ENCODE results near the gene GPR132.

The GPR132 gene

DNA sequence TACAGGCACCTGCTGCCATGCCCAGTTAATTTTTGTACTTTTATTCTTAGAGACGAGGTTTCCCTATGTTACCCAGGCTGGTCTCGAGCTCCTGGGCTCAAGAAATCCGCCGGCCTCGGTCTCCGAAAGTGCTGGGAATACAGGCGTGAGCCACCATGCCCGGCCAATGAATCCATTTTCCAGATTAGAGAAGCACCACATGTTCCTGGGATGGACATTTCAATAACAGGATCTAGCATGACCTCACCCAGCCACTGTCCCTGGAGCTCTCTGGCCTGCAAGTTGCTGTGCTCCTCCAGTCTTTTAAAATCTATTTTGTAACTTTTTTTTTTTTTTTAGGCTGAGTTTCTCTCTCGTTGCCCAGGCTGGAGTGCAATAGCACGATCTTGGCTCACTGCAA, 2.2 kb downstream of the GPR132 start:
- no peak for DNase-seq (ENCODE audit: low spot score in 2 of 2)
- no peaks in the 10 kb centered on the region for H3K9me3 Mint-ChIP-seq
- peaks cover 85% of the 10 kb centered on the region for H3K4me1 Mint-ChIP-seq
- peak overlapping the region; percentile 97 for H3K27ac Mint-ChIP-seq
- peak overlapping the region; percentile 100 for H3K4me3 Mint-ChIP-seq
- H3K36me3 Mint-ChIP-seq, result peaks cover 78% of the 10 kb centered on the region
- no peak for ATAC-seq

DNA sequence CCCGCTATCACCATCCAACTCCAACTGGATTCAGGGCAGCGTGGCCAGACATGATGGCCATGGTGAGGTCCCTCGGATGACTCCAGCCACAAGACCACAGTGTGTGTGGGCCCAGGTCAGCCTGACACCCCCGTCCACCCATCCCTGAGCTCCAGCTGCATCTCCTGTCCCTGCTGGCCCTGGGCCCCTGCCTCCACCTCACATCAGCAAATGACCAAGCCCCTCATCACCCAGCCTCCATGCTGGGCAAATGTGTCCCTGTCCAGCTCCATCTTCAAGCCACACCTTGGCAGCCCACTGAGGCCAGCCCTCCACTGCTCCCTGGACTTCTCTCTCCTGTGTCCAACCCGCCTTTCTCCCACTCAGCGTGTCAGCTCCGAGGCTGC, 3.2 kb downstream of the GPR132 start:
- DNase-seq (ENCODE audit: low spot score in 2 of 2) (no peak), ATAC-seq (no peak)
- no peaks in the 10 kb centered on the region for H3K9me3 Mint-ChIP-seq
- peak overlapping the region; percentile 100 for H3K4me3 Mint-ChIP-seq
- H3K4me1 Mint-ChIP-seq, result peaks cover 76% of the 10 kb centered on the region
- H3K36me3 Mint-ChIP-seq, result peaks cover 88% of the 10 kb centered on the region
- peak overlapping the region; percentile 97 for H3K27ac Mint-ChIP-seq

GRCh38 chr14:105061428-105062047, 3.7 kb downstream of the GPR132 start:
- Mint-ChIP-seq H3K4me3 (peak overlapping the region; percentile 100), H3K9me3 (no peaks in the 10 kb centered on the region), H3K36me3 (peaks cover 93% of the 10 kb centered on the region), H3K4me1 (peaks cover 71% of the 10 kb centered on the region), H3K27ac (peak overlapping the region; percentile 97)
- ATAC-seq, result peak; percentile 47
- DNase-seq (ENCODE audit: low spot score in 2 of 2), result peak; percentile 38 to 77

GRCh38 chr14:105060751-105061427, 4.3 kb downstream of the GPR132 start:
- peak overlapping the region; percentile 97 for H3K27ac Mint-ChIP-seq
- no peaks in the 10 kb centered on the region for H3K9me3 Mint-ChIP-seq
- peaks cover 96% of the 10 kb centered on the region for H3K36me3 Mint-ChIP-seq
- DNase-seq (ENCODE audit: low spot score in 2 of 2), result peak in 1 of 2 donors; percentile 39
- H3K4me1 Mint-ChIP-seq, result peaks cover 65% of the 10 kb centered on the region
- H3K4me3 Mint-ChIP-seq, result peak overlapping the region; percentile 100
- peak; percentile 4 for ATAC-seq

GRCh38 chr14:105059925-105060565, 5.2 kb downstream of the GPR132 start:
- Mint-ChIP-seq H3K4me1 (peaks cover 66% of the 10 kb centered on the region), H3K36me3 (peaks cover 96% of the 10 kb centered on the region), H3K27ac (peak overlapping the region; percentile 97), H3K4me3 (peak overlapping the region; percentile 100), H3K9me3 (no peaks in the 10 kb centered on the region)
- ATAC-seq, result peak; percentile 5
- no peak for DNase-seq (ENCODE audit: low spot score in 2 of 2)

- ATAC-seq (peak; percentile 31), DNase-seq (ENCODE audit: low spot score in 2 of 2) (peak in 1 of 2 donors; percentile 50)
- no peaks in the 10 kb centered on the region for H3K9me3 Mint-ChIP-seq
- peak overlapping the region; percentile 100 for H3K4me3 Mint-ChIP-seq
- H3K36me3 Mint-ChIP-seq, result peaks cover 96% of the 10 kb centered on the region
- H3K4me1 Mint-ChIP-seq, result peaks cover 60% of the 10 kb centered on the region
- H3K27ac Mint-ChIP-seq, result peak overlapping the region; percentile 97
Measured at GRCh38 chr14:105059035-105059924, 6.0 kb downstream of the GPR132 start.

- H3K27ac Mint-ChIP-seq, result peak overlapping the region; percentile 97
- no peaks in the 10 kb centered on the region for H3K9me3 Mint-ChIP-seq
- peaks cover 56% of the 10 kb centered on the region for H3K4me1 Mint-ChIP-seq
- DNase-seq (ENCODE audit: low spot score in 2 of 2) (no peak), ATAC-seq (no peak)
- peak overlapping the region; percentile 100 for H3K4me3 Mint-ChIP-seq
- peaks cover 96% of the 10 kb centered on the region for H3K36me3 Mint-ChIP-seq
Measured at GRCh38 chr14:105058521-105059034, 6.7 kb downstream of the GPR132 start.

- ATAC-seq (no peak), DNase-seq (ENCODE audit: low spot score in 2 of 2) (no peak)
- H3K4me1 Mint-ChIP-seq, result peaks cover 43% of the 10 kb centered on the region
- peaks cover 96% of the 10 kb centered on the region for H3K36me3 Mint-ChIP-seq
- no peak overlapping the region for H3K4me3 Mint-ChIP-seq
- H3K27ac Mint-ChIP-seq, result no peak overlapping the region
- H3K9me3 Mint-ChIP-seq, result no peaks in the 10 kb centered on the region
Measured at GRCh38 chr14:105056303-105056831, 8.9 kb downstream of the GPR132 start.

- DNase-seq (ENCODE audit: low spot score in 2 of 2), result no peak
- Mint-ChIP-seq H3K36me3 (peaks cover 100% of the 10 kb centered on the region), H3K27ac (no peak overlapping the region), H3K4me3 (no peak overlapping the region), H3K4me1 (peaks cover 48% of the 10 kb centered on the region), H3K9me3 (no peaks in the 10 kb centered on the region)
- ATAC-seq, result no peak
Measured at GRCh38 chr14:105055736-105056302, 9.4 kb downstream of the GPR132 start.

- DNase-seq (ENCODE audit: low spot score in 2 of 2), result no peak
- Mint-ChIP-seq H3K9me3 (no peaks in the 10 kb centered on the region), H3K4me3 (no peak overlapping the region), H3K4me1 (peaks cover 43% of the 10 kb centered on the region), H3K27ac (no peak overlapping the region), H3K36me3 (peaks cover 100% of the 10 kb centered on the region)
- no peak for ATAC-seq
Measured at GRCh38 chr14:105055334-105055733, 9.9 kb downstream of the GPR132 start.

DNA sequence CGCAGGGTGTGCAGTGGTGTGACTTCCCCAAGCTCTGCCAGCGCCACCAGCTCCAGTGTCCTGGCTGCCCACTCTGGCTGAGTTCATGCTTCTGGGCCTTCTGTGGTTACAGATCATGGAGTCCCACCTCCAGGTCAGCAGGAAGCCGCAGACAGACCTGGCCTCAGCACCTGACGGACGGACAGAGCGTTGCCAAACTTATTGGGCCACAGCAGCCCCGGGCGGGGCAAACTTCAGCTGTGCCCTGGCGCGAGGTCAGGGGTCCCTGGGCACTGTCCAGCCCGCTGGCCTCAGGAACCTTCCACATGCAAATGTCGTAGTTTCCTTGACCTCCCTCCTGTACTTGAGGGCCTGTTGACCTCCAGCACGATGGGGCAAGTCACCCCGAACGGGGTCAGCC, 11.2 kb downstream of the GPR132 start:
- Mint-ChIP-seq H3K36me3 (peaks cover 100% of the 10 kb centered on the region), H3K27ac (peak overlapping the region; percentile 10), H3K4me1 (peaks cover 29% of the 10 kb centered on the region), H3K9me3 (no peaks in the 10 kb centered on the region), H3K4me3 (no peak overlapping the region)
- DNase-seq (ENCODE audit: low spot score in 2 of 2) (no peak), ATAC-seq (no peak)

DNA sequence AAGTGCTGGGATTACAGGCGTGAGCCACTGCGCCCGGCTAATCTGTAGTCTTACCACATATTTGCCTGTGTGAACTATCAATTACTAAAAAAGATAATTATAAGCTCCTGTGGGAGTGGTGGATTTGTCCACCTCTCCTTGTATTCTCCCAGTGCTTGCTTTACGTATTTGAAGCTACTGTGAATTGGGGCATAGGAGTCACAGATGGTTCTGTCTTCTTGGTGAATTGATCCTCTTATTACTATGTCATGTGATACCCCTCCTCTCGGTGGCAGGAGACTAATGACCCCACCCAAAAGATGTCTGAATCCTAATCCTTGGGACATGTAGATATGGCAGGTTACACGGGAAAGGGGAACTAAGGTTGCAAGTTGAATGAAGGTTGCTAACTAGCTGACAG, 11.8 kb downstream of the GPR132 start:
- peaks cover 100% of the 10 kb centered on the region for H3K36me3 Mint-ChIP-seq
- H3K4me1 Mint-ChIP-seq, result peaks cover 24% of the 10 kb centered on the region
- H3K9me3 Mint-ChIP-seq, result no peaks in the 10 kb centered on the region
- no peak overlapping the region for H3K27ac Mint-ChIP-seq
- DNase-seq (ENCODE audit: low spot score in 2 of 2), result no peak
- H3K4me3 Mint-ChIP-seq, result no peak overlapping the region
- ATAC-seq, result no peak

DNA sequence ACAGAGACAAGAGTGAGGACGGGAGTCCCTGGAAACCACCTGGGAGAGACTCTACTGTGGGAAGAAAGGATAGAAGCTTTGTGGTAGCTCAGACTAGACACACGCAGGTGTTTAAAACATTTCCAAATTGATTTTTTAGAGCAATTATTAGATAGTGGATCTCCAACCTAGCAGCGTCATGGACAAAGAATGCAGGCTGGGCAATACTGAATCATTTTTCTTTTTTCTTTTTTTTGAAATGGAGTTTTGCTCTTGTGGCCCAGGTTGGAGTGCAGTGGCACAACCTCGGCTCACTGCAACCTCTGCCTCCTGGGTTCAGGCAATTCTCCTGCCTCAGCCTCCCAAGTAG, 13.1 kb downstream of the GPR132 start:
- no peak for ATAC-seq
- Mint-ChIP-seq H3K4me3 (no peak overlapping the region), H3K27ac (no peak overlapping the region), H3K9me3 (no peaks in the 10 kb centered on the region), H3K36me3 (peaks cover 100% of the 10 kb centered on the region), H3K4me1 (peaks cover 32% of the 10 kb centered on the region)
- no peak for DNase-seq (ENCODE audit: low spot score in 2 of 2)

DNA sequence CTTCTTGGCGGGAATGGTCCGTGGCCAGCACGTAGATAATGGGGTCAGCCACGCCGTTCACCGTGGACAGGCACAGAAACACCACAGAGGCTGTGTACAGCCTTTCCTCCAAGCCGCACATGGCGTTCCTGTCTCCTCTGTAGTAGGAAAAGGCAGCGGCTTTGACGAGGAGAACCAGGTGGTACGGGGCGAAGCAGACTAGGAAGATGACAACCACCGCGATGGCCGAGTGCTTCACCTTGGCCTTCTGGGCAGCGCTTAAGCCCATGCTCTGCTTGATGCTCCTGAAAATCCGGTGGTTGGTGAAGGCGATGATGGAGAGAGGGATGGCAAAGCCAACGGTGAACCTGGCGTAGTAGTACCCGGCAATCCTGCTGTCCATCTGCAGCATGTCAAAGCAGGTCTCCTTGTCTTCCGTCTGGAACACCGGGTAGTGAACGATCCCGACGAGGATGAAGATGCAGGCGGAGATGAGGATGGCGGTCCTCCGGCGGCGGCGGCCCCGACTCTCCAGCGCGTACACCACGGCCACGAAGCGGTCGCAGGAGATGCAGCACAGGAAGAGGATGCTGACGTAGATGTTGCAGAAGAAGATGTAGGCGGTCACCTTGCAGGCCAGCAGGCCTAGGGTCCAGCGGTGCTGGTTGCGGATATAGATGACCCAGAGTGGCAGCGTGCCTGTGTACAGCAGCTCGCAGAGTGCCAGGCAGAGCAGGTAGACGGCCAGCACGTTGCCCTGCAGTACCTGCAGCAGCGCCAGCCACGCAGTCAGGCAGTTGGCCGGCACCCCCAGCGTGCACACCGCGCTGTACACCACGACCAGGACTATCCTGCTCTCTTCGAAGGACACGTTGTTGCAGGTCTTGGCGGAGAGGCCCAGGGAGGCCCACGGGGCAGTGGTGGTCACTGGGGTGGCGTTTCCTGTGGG, 13.8 kb downstream of the GPR132 start:
- ATAC-seq (no peak), DNase-seq (ENCODE audit: low spot score in 2 of 2) (no peak)
- Mint-ChIP-seq H3K9me3 (no peaks in the 10 kb centered on the region), H3K4me3 (no peak overlapping the region), H3K27ac (no peak overlapping the region), H3K4me1 (peaks cover 33% of the 10 kb centered on the region), H3K36me3 (peaks cover 100% of the 10 kb centered on the region)

Measured in stimulated activated effector memory CD8-positive, alpha-beta T cell treated with anti-CD3 and anti-CD28 coated beads, Interleukin-12 subunit alpha, Interleukin-12 subunit beta, amount 100 ng/mL, for 72 hours (primary cell).